Embryonic facial prominence (tissue), 1 donor: ENCODE results near the gene PHF13.
"Not testable (repeated sequence)": the region's sequence is repeated elsewhere in the genome, so short reads cannot be mapped to it uniquely, and the experiment has no call there.

Experiments used
- DNase-seq: peaks from one replicate; pipeline ENCODE4 v3.0.0-alpha.2; 2016; ENCODE audit errors: extremely low spot score

The PHF13 gene

DNA sequence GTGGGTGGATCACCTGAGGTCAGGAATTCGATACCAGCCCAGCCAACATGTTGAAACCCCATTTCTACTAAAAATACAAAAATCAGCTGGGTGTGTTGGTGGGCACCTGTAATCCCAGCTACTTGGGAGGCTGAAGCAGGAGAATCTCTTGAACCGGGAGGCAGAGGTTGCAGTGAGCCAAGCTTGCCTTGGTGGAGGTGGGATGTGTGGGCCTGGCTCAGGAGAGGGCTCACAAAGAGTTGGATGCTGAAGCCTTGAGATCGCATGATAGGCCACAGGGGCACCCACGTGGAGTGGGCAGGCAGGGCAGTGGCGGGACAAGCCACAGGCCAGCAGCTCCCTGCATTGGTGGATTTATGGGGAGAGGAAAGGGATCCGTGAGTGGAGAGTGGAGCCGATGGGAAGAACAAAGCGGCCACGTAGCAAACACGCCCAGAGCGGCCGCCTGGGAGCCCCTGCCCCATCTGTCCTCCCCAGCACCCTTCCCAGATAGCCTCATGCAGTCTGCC, 15.5 kb downstream of the PHF13 start:
- no peak for DNase-seq

DNA sequence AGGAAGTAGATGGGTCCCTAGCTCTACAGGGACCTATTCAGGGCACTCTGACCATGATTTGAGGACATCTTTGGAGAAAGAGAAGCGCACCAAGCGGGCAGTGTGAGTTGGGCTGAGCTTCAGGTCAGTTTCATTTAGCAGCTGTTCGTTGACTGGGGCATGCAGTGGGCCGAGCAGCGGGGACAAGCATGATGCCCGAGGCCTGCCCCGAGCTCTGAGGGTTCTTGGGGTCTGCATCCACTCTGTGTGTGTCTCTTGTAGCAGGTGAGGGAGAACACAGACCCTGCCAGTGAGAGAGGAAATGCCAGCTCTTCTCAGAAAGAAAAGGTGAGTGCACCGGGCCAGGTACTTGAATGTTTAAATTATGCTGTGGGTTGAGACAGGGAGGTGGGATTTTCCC, 16.5 kb downstream of the PHF13 start:
- no peak for DNase-seq

DNA sequence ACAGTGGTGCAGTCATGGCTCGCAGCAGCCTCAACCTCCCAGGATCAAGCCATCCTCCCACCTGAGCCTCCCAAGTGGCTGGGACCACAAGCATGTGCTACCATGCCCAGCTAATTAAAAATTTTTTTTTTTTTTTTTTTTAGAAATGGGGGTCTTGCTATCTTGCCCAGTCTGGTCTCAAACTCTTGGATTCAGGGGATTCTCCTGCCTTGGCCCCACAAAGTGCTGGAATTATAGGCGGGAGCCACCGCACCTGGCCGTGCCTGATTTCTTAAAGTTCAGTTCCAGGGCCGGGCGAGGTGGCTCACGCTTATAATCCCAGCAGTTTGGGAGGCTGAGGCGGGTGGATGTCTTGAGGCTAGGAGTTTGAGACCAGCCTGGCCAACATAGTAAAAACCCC, 17.5 kb downstream of the PHF13 start:
- DNase-seq: no peak

DNA sequence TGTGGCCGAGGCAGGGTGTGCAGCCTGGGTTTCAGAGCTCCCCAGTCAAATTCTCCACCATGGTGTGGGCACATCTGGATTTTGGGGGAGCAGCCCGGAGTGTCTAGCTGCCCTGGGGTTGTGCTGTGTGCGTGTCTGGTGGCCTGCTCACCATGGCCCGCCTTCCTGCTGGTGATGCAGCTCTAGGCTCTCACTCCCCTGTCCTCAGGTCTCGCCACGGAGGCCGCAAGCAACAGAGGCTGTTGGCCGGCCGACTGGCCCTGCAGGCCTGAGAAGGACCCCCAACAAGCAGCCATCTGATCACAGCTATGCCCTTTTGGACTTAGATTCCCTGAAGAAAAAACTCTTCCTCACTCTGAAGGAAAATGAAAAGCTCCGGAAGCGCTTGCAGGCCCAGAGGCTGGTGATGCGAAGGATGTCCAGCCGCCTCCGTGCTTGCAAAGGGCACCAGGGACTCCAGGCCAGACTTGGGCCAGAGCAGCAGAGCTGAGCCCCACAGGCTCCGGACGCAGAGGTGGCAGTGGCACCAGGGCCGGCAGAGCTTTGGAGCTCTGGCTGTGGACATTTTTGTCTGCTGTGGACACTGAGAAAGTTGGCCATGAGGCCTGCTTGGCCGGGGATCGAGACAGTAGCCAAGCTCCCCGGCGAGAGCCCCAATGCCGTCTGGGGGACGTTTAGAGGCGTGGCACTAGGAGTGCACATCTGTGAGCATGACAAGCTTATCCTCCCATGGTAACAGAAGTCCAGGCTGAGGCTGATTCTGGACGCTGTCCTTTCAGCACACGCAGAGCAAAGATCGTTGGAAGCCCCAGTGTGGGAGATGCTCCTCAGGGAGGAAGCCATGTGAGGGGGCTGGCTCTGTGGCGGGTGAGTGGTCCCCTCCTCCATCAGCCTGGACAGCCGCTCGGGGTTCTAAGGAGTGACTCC, 19.3 kb downstream of the PHF13 start:
- DNase-seq: no peak

DNA sequence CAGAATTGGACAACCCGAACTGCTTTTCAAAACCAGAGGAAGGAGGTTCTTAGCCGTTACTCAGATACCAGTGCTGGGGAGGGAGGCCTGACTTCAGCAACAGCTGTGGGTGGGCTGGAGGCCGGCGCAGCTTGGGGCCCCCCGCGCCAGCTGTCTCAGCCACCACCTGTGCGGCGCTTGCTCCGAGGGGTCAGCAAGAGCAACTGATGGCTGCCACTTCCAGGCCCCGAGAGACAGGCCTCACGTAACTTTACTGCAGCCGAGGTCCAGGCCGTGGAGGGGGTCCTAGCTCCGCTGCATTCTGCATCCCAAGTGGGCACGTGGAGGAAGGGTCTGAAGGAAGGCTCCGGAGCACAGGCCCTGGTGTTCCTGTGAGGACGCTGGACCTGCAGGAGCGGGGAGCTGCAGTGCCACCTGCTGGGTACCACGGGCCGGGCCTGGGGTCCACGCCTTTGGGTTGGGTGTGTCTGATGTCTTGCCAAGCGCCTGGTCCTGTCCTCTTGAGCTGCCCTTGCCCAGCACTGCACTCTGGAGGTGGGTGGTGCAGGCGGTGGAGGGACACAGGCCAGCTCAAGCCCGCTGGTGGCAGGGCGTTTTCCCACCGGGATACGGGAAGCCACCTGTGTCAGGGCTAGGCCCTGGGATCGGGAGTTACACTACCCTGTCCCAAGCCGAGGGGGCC, 21.0 kb downstream of the PHF13 start:
- no peak for DNase-seq

DNA sequence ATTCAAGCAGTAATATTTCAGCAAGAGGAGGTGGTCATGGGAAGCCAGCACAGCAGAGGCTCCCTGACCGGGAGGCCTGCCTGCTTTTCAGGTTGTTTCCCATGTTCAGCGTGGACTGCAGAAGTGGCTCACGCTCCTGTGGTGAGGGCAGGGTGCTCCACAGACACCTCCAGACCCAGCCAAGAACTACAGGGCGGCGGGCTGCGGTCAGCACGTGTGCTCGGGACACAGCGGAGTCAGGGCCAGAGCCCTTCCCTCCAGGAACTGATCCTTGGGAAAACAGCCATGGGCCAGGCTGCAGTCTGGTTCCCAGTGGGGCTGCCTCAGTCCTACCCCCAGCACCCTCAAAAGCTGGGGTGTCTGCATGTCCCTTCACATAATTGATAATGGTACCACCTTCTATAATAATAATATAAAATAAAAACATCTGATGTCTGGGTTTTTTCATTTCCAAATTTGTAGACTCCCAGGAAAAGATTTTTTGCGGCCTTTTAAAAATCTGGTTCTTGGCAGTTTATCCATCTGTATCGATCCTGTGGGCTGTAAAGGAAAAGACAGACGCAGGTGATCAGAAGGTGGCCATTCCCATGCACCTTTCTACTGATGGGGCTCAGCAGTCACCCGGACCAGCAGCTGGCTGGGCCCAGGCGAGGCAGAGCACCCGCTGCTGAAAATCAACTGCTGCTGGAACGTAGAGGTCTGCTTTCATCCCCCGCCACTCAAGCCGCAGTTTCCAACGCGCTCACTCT, 21.8 kb downstream of the PHF13 start:
- no peak for DNase-seq

DNA sequence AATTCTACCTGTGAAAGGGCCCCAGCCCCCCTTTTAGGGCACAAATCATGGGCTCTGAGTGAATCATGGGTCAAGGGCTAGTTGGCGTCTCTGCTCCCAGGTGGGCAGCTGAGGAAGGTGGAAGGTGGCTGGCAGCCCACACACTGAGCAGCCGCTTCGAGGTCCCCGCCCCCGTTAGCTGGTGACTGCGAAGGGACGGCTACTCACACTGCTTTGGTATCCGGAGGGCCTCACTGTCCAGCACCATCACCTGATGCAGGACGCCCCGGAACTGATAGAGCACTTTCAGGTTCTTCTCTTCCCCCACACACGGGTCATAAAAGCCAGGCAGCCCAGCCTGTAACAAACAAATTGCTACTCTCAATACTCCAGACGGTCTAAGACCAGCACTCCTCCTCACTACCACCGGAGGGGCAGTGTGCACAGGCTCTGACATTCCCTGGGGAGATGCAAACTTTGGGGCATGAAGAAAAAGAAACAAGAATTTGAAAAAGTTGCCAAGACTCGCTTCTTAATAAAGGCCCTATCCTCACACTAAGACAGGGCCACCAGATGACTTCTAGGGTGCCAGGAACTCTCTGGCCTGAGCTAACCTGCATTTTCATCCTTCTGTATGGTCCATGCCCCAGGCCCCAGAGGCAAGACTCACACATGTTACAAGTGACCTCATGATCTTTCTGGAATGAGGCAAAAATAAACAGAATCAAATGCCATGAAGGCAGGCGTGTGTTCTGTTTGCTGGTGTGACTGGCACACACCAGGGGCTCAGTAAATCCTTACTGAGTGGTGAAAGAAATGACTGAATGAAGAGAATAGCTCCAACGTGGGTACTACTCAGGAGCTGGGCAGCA, 22.6 kb downstream of the PHF13 start:
- no peak for DNase-seq

DNA sequence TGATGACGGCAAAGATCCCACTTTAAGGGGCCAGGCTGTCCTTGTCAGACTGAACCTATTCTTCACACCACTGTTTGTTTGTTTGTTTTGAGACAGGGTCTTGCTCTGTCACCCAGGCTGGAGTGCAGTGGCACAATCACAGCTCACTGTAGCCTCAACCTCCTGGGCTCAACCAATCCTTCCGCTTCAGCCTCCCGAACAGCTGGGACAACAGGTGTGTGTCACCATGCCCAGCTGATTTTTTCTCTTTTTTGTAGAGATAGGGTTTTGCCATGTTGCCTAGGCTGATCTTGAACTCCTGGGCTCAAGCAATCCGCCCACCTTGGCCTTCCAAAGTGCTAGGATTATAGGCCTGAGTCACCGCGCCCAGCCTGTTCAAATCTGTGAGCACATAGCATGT, 23.2 kb downstream of the PHF13 start:
- not testable (repeated sequence) for DNase-seq

DNA sequence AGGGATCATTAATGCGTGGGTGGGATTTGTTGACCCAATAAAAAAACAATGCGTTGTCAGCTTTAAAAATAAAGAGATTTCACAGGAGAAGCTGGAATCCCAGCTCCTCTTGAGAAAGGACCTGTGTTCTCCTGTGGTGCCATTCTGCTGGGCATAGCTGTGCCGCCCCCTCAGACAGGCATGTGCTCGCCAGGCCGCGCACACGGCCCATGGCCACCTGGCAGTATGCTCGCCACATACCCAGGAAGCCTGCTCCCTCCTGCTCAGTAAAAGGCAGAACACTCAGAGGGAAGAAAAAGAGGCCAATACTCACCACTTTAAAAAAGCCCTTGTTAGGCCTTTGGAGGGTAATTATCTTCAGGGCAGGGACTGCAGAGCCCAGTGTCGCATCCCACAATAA, 24.2 kb downstream of the PHF13 start:
- no peak for DNase-seq

DNA sequence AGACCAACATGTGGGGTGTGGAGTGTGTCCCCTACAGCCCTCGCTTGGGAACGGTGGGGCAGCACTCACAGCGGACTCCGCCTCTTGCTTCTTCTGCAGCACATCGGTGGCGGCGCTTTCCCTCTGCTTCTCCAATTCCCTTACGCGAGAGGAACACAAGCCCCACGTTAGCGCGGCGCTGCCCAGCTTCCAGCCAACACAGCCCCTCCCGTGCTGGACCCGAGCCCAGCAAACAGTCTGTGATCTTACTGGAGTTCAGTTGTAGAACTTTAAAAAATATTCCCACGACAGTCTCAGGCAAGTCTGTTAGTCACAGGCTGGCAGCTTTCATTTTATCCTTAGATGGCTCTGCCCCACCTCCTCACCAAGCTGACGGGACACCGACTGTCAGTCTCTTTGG, 24.7 kb downstream of the PHF13 start:
- DNase-seq: no peak

DNA sequence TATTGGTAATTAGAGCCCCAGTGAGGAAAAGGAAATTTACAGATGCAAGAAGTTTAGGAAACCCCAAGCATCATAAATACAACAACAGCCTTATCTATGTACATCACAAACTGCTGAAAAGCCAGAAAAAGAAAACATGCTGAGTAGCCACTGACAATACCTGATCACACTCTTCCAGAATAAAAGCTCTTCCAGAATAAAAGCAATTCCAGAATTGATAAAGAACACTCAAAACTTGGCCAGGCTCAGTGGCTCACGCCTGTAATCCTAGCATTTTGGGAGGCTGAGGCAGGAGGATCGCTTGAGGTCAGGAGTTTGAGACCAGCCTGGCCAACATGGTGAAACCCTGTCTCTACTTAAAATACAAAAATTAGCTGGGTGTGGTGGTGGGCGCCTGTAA, 27.3 kb downstream of the PHF13 start:
- not testable (repeated sequence) for DNase-seq

DNA sequence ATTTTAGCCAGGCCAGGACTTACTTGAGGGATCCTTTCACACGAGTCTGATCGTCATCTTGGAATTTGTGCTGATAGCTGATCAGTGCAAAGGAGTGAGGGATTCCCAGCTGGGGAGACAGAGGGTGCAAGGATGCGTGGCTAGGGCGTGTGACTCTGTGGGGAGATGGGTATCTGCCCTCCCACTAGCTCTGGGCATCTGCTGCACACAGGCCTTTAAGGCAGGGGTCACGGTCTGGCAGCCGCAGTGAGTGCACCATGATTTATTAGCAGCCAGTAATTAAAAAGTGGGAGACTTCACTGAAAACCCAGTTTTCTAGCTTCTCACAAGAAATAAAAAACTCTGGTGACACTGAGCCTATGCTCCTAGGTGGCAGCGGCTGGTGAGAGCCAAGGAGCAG, 31.5 kb downstream of the PHF13 start:
- no peak for DNase-seq

DNA sequence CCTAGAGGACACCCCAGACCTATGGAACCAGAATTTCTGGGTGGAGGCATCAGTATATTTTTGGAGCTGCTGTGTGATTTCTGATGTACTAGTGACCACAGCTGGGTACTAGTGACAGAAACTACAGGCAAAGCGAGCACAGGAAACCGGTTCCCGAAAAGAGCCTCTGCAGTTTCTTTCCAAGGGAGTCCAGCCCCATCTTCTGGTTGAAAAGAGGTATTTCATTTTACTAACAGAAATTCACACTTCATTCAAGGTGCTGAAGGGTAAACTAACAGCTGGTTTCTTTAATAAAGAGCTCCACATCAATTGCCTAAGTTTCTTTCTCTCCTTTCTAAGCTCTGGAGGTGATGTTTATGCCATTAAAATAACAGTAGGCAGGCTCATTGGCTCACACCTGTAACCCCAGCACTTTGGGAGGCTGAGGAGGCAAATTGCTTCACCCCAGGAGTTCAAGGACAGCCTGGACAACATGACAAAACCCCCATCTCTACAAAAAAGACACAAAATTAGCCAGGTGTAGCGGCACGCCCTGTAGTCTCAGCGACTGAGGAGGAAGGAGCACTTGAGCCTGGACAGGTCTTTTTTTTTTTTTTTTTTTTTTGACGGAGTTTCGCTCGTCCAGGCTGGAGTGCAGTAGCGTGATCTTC, 33.1 kb downstream of the PHF13 start:
- peak; percentile 42 for DNase-seq

DNA sequence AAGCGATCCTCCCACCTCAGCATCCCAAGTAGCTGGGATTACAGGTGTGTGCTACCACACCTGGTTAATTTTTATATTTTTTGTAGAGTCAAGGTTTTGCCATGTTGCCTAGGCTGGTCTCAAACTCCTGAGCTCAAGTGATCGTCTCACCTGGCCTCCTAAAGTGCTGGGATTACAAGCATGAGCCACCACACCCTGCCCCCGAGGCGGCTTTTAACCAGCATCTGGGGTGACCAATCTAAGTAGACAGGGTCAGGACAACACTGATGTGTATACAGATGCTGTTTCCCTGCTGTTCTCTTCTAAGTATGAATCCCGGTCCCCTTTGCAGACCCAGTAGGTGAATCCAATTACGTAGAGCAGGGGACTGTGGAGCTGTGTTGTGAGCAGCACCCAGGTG, 35.0 kb downstream of the PHF13 start:
- no peak for DNase-seq

DNA sequence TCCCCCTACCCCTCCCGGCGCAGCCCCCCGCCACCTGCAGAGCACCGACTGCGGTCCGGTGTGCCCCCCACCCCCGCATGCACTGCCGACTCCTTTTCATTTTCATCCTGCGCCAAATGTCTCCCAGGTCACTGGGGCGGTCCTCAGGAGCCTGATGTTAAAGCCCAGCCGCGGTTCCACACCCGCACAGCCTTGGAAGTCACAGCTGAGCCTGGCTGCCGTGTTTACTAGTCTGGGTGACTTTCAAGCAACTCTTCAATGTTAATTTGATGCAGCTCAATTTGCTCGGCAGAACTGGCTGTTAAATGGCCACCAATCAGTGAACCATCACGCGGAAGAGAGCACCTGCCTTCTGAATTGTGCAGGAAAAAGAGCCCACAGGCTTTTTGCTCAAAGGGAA, 38.4 kb downstream of the PHF13 start:
- DNase-seq: no peak

DNA sequence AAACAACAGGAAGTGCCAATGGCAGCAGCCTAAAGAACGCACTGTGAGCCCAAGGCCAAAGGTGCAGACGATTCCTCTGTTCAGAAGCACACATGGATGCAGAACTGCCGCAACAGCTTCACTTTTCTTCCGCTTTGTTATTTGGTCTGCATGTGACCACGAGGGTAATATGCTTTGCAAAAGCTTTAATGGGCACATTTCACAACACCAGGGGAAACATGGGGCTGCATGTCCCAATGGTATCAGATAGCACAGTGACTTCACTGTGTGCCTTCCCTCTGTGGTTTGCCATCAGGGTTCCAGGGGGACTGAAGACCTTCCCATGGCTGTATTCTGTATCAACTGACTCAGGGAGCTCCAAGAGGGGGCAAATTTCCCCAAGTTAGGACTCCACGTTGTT, 39.5 kb downstream of the PHF13 start:
- DNase-seq: no peak

DNA sequence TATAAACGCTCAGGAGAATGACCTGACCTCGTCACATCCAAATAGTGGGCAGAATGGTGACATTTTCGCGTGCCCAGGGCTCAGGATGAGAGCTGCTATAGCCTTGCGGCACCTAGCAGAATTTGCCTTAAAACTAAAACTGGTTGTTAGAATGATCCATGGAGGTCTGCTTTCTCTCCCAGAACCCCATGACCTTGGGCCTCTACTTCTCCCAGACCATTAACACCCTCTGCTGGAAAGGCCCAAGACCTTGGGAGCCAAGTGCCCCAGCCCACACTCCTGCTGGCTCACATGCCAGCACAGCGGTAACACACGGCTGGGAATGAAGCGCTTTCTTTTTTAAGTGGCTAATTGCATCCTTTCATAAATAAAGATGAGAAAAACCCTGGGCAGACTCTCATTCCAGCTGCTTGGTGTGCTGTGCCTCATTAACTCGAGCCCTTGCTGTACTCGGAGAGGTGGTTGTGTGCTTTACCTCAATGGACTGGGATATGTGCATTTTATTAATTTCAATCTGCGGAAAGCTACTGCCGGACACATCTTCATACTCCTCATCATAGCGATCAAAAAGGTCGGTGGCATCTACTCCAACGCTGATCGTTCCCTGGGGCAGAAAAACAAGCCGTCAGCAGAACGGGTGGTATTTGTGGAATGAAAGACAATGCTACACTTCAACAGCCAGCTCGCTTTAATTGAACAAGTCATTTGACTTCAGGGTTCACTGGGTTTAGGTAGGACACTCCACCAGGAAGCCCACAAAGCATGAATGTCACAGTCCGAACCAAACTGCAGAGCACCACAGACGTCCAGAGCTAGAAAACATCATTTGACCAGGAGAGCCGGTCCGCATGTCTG, 40.1 kb downstream of the PHF13 start:
- DNase-seq: no peak

DNA sequence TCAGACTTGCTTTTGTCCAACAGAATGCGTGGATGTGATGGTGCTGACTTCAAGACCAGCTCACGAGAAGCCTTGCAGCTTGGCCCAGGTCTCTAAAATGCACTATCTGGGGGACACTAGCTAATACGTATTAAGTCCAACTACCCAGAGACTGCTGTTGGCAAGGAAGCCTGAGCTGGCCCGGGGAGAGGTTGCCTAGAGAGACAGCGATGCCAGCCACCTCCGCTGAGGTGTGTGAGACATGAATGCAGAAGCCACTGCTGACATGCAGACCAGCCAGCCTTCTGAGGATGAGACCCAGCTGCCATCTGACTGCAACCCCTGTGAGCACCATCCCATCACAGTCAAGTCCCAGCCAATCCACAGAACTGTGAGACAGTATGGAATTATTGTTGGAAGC, 43.6 kb downstream of the PHF13 start:
- no peak for DNase-seq

DNA sequence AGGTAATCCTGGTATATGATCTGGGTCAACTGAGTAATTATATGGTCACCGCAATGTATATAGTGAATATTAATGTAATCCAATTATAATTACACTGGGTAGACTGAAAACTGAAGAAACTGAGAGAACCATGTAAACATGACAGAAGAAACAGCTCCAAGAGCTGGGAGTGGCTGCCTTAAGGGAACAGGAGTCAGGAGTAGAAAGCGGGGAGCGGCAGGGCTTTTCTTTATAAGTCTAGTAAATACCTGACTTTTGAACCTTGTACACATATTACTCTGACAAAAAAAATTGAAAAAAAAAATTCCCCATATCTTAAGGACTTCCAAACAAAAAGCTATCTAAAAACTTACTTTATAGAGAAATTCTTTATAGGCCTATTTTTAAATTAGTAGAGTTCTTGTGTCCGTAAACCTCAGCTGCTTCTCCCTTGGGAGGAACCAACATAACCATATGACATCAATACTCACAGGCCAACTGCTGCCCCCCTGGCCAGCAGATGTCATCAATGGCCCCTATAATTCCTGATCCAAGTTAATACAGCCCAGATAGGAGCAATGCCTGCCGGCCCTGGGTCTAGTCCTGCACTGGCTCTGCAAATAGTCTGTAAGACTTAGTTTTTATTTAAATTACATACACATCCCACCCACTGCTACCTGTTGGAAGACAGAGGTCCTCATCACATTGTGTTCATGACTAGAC, 45.0 kb downstream of the PHF13 start:
- DNase-seq: no peak
